HUDEP-2 (cell line): ENCODE results near the gene ASIP.

Source experiments
- DNase-seq, 76 experiments: peaks; one replicate each; lab custom pipeline; 2025; ENCODE audit not compliant: unreplicated experiment in 76 of 76; lab: John Stamatoyannopoulos, UW

Gene ASIP

DNA sequence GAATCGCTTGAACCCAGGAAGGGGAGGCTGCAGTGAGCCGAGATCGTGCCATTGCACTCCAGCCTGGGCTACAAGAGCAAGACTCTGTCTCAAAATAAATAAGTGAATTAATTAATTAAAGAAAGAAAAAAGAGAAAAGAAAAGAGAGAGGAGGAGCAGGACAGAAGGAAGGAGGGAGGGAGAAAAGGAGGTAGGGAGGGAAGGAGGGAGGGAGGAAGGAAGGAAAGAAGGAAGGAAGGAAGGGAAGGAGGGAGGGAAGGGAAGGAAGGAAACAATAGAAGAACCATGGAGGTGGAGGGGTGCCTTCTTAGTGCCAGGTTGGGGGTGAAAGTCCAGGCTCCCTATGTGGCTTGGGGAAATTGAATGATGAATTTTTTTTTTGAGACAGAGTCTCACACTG lies 68.5 kb downstream of the ASIP start:
- no peak for DNase-seq

DNA sequence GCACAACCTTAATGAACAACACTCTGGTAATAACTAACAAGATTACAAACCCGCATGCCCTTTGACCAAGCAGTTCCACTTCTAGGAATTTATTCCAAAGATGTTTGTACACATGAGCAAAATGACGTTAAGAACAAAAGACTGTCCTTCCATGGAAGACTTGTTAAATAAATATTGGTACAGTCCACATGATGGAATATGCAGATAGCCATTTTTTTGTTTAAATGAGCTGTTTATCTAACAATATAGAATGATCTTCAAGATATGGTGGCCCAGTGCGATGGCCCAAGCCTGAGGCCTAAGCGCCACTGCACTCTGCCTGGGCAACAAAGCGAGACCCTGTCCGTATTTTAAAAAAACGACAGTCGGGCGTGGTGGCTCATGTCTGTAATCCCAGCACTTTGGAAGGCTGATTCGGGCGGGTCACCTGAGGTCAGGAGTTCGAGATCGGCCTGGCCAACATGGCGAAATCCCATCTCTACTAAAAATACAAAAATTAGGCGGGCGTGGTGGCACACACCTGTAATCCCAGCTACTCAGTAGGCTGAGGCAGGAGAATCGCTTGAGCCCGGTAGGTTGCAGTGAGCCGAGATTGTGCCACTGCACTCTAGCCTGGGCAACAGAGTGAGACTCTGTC lies 69.4 kb downstream of the ASIP start:
- DNase-seq = no peak

DNA sequence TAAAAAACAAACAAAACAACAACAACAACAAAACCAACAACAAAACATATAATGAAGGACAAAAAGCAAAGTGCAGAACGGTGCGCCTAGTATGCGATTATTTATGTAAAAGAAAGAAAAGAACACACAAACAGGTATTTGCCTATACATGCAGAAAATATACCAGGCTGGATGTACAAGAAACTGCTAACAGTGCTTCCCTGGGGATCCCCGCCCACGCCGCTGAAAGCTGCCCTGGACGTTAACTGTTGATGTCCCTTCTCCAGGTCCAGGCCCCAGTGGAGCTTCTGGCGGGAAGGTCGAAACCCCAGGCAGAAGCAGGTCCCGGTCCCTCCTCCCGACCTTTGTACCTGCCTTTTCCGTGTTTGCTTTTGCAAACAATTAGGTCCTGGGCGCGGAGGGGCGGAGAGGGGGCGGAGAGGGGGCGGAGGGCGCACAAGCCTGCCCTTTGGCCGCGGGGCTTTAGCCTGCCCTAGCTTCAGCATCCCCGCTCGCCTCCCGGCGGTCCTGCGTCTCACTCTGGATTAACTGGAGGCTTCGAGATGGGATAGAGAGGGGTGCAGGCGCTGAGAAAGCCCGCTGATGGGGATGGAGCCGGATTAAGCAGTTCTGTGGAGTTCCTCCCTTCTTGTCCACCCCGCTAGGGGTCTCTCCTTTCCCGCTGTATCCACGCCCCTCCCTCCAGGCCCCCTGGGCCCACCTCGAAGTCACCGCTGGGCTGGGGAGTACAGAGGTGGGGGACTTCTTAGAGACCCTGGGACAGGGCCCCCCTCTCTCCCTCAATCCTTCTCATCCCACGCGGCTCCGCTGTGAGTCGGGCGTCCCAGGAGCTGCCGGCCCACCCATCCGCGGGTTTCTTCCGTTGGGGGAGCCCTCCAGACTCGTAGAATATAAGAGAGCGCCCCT lies 70.1 kb downstream of the ASIP start:
- DNase-seq = no peak

DNA sequence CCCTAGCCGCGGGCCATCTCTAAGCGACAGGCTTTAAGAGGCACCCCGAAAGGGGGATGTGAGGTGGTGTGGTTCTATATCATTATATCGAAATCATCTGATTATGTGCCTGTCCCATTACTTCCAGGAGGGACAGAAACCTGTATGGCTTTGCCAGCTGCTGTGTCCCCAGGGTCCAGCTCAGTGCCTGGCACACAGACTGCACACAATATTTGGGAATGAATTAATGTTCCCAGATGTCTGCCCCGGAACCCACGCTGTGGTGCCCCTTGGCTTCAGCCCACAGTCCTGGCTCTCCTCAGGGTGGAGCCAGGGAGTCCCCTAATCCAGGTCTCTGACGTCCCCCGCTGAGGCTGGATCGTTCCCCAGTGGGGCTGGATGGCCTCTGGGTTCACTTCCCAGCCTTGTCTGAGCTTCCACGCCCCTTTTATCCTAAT lies 70.8 kb downstream of the ASIP start:
- no peak for DNase-seq

DNA sequence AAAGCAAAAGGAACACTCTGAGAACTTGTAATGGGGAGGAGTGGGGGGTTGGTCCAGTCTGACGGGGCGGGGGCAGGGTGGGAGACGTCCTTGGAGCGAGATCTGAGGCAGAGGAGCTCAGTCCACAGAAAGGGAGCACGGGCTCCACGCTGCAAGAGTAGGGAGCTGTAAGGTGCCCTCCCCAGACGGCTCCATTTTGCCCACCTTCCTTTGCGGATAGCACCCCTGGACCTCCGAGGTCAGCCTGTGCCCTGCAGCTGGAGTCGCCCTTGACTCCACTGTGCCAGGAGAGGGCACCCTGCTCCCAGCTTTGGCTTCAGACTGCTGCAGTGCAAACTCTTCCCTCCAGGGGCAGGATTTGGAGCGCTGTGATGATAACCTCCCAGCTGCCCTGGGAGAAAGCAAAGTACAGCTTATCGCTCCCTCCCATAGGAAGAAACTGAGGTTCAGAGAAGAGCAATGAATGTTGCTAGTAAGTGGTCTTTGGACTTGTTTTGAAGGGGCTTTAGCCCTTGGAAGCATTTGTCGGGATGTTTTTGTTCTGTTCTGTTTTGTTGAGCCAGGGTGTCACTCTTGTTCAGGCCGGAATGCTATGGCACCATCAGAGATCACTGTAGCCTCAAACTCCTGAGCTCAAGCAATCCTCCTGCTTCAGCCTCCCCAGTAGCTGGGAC lies 71.5 kb downstream of the ASIP start:
- DNase-seq = peak in 74 of 76 experiments; percentile 11 to 92 (median 78)

DNA sequence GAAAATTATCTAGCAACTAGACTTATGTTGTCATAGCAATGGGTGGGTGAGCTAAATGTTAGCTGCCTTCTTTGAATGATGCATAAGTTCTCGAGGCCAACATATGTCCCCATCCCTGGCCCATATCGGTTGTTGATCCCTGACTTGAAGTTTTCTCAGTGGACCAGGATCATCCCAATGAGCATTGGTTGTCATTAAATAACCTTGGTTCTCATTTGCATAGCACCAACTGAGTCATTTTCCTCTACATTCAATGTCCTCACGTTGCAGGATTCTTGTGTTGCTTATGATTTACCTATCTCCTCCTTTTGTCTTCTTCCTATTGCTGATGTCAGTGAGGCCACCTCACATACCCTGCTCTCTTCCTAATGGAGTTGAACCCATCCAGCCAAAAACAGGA lies 74.0 kb downstream of the ASIP start:
- DNase-seq = no peak

DNA sequence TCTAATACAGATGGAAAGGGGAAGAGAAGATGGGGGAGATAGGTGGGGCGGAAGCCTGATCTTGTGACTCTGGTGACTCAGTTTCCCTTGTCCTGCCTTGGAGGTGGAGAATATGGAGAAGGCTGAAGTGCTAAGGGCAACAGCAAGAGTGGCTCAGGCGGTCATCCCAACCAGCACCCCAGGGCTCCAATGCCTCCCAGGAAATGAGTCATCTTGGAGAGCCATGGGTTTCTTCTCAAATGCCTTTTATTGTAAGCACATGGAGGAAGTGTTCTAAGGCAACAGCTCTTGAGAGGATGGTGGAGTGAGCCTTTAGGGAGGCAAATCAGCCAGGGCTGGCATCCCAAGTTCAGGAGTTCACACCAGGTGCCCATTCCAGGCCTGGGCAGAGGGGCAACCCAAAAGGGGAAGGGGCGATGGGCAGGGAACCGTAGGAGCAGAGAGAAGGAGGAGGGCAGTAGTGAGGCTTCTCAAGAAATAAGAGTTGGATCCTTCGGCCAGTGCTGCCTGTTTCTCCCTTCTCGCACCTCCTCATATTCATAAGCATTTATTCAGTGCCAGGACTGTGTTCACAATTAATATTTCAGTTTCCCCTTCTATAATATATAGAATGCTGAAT lies 75.1 kb downstream of the ASIP start:
- DNase-seq = no peak
